T-helper 1 cell treated with Interleukin-12 subunit alpha and Interleukin-12 subunit beta and Interleukin-4 antibody, amounts not matched to agents 30 ng/mL and 1 ng/mL, for 36 hours (primary cell): ENCODE data around the gene GPR37L1. TPM values are rescaled to one million over a fixed set of nuclear protein-coding genes. Genes with fewer than 3 reads are reported as not detected.
"Not testable (repeated sequence)": the region's sequence is repeated elsewhere in the genome, so short reads cannot be mapped to it uniquely, and the experiment has no call there.

Experiments
- intact Hi-C: fragments of 100-400 bp; cut with micrococcal nuclease; formaldehyde crosslinking; loops from one replicate; pipeline ENCODE4 v1.15.1; 2024
- total RNA-seq: library from RNA; stranded (reverse); gene quantifications from 2 replicates; pipeline ENCODE4 v1.2.3, GENCODE V29; 2022

GPR37L1 gene
- total RNA-seq, 1 donor from 2014 or later, result not detected

- intact Hi-C loops, result loop anchor here (2.0 to 10.0 kb wide), 4 partner anchors 639 to 1159 kb away; partner anchors contain the start of genes KDM5B, RABIF and TMEM183A
Observed at GRCh38 chr1:202165942-202166843, 43.5 kb downstream of the GPR37L1 start.

GRCh38 chr1:202167054-202167453 lies 44.3 kb downstream of the GPR37L1 start:
- intact Hi-C loops, result loop anchor here (10.0 kb wide), 3 partner anchors 638 to 1158 kb away; partner anchors contain the start of genes KDM5B and TMEM183A

DNA sequence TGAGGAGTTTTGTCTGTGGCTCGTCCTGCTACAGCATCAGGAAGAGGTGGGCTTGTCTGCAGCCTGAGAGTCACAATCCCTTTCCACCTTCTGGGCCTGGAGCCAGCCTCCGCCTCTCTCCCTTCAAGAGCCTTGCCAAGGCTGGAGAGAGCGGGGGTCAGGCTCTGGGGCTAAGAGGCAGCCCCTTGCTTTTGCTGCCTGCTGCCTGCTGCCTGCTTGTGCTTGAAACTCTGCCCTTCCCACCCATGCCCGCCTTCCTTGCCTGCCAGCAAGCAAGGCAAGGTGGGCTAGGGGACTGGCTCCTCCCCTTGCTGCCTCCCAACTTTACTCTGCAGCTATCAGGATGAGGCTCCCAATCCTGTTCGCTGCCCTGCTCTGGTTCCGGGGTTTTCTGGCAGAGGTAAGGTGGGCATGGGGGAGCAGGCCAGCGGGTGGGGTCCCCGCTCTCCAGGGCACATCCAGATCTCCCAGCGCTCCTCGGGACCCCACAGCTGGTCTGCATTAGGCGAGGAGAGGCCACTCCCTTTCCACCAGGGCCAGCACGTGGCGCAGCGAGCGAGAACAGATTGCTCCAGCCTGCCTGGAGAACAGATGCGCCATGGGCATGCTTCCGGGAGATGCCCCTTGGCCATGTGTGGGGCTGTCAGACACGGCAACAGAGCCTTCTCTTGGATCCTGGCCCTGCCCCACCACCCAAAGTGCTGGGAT lies 45.1 kb downstream of the GPR37L1 start:
- intact Hi-C loops, result loop anchor here (10.0 kb wide), 3 partner anchors 637 to 1157 kb away; partner anchors contain the start of genes KDM5B and TMEM183A

DNA sequence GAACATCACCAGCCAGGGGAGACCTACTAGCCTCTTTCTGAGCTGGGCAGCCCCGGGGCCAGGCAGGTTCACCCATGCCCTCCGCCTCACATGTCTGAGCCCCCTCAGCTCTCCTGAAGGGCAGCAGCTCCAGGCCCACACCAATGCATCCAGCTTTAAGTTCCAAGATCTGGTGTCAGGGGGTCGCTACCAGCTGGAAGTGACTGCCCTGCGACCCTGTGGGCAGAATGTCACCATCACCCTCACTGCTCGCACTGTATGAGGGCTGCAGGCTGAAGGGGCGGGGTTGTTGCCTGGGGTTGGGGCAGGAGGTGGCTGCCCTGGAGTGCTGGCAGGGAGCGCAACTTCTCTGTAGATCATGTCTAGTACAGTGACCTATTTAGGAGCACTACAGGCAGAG lies 46.1 kb downstream of the GPR37L1 start:
- intact Hi-C loops, result loop anchor here (10.0 kb wide), 3 partner anchors 636 to 1156 kb away; partner anchors contain the start of genes KDM5B and TMEM183A

GRCh38 chr1:202170726-202171125 lies 48.0 kb downstream of the GPR37L1 start:
- intact Hi-C loops, result no loop called here

DNA sequence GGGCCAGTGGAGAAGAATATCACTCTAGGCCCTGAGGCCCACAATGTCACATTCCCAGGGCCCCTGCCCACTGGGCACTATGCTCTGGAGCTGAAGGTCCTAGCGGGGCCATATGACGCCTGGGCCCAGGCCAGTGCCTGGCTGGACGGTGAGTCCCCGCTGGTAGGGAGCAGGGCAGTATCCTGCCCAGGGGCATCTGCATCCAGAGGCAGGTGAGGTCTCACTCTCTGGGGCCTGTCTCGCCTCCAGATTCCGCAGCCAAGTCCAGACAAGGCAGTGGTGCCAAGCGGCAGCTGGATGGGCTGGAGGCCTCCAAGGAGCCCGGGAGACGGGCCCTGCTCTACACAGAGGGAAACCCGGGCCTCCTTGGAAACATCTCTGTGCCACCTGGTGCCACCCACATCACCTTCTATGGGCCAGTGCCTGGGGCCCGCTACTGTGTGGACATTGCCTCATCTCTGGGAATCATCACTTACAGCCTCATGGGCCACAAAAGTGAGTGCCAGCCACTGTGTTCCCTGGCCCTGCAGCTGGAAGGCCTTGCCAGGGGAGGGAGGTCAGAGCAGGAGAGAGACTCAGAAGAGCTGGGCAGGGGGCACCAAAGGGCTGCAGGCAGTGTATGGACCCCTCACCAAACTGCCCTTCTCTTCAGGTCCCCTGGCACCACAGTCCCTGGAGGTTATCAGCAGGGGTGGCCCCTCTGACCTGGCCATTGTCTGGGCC lies 48.7 kb downstream of the GPR37L1 start:
- intact Hi-C loops, result no loop called here

DNA sequence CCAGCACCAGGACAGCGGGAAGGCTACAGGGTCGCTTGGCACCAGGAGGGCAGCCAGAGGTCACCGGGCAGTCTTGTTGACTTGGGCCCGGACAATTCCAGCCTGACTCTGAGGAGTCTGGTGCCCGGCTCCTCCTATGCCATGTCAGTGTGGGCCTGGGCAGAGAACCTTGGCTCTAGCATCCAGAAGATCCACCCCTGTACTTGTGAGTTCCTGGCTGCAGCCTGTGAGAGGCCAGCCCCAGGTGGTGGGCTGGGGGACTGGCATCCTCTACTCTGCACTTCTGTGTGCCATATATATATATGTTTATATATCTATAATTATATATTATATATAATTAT lies 49.3 kb downstream of the GPR37L1 start:
- intact Hi-C loops, result no loop called here

DNA sequence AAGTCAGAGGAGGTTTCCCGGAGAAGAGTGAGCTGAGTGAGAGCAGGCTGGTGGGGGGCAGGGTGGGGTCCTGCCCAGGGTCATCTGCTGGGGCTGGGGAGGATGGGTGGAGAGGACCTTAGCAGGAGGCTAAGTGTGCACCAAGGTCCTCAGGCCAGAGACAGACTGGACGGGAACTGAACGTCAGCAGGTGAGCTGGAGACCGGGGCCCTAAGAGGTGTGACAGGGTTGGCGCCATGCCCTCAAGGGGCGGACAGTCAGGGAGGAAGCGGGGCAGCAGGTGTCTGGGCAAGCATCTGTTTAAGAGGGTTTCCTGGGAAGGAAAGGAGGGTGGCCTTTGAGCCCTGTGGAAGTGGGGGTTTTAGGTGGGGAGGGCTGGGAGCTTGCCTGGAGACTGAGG lies 51.3 kb downstream of the GPR37L1 start:
- intact Hi-C loops, result no loop called here

- intact Hi-C loops, result no loop called here
Observed at GRCh38 chr1:202176949-202177927, 54.5 kb downstream of the GPR37L1 start.

DNA sequence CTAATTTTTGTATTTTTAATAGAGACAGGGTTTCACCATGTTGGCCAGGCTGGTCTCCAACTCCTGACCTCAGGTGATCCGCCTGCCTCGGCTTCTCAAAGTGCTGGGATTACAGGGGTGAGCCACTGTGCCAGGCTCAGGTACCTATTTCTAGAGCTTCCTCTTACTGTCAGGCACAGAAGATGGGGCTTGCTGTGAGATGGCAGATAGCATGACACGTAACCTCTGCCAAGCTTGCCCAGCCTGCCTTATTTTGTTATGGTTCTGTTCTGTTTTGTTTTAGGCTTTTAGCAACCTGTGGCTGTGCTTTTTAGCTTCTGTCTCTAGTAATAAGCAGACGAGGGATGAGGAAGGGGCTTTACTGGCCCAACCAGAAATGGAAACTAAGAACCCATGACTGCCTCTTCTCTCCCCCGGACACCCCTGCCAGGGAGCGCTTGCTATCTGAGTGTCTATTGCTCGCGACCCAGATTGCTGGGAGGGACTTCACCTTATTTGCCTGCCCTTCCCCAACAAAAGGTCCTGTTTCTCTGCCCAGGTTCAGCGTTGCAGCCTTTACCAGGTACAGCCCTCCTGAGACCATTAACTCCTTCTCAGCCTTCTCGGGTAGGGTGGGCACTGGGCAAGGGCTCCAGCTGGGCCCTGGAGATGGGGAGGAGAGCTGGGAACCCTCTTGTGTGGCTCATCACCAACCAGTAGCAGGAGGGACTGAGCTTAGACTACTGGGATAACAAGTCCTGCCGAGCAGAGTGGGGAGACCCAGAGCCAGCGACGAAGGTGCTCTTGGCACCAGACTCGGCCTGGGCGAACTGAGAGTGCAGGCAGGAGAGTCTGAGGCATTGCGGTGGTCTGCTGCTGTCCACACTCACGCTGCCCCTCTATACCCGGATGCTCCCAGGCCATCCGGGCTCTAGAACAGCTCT lies 57.4 kb downstream of the GPR37L1 start:
- intact Hi-C loops, result no loop called here

DNA sequence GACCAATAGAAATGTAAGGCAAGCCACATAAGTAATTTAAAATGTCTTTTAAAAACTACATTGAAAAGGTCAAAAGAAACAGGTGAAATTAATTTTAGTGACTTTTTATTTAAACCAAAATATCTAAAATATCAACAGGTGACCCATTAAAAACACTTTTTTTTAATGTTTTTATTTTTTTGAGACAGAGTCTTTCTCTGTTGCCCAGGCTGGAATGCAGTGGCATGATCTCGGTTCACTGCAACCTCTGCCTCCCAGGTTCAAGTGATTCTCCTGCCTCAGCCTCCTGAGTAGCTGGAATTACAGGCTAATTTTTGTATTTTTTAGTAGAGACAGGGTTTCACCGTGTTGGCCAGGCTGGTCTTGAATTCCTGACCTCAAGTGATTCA lies 58.0 kb downstream of the GPR37L1 start:
- intact Hi-C loops, result not testable (repeated sequence)

DNA sequence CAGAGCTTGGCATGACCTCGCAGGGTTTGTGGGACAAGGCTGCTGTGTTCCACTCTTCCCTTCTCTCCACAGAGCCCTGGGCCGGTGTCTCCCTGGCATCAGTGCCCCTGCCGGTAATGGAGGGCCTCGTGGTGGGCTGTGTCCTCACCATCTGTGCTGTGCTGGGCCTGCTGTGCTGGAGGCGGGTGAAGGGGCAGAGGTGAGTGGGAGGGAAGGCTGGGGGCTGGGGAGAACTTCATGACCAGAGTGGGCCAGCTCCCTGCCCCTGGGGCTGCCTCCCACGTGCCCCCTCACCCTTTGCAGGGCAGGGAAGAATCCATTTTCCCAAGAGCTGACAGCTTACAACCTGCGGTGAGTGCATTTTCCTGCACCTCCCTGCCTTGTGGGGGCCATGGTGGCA lies 58.9 kb downstream of the GPR37L1 start:
- intact Hi-C loops, result no loop called here

DNA sequence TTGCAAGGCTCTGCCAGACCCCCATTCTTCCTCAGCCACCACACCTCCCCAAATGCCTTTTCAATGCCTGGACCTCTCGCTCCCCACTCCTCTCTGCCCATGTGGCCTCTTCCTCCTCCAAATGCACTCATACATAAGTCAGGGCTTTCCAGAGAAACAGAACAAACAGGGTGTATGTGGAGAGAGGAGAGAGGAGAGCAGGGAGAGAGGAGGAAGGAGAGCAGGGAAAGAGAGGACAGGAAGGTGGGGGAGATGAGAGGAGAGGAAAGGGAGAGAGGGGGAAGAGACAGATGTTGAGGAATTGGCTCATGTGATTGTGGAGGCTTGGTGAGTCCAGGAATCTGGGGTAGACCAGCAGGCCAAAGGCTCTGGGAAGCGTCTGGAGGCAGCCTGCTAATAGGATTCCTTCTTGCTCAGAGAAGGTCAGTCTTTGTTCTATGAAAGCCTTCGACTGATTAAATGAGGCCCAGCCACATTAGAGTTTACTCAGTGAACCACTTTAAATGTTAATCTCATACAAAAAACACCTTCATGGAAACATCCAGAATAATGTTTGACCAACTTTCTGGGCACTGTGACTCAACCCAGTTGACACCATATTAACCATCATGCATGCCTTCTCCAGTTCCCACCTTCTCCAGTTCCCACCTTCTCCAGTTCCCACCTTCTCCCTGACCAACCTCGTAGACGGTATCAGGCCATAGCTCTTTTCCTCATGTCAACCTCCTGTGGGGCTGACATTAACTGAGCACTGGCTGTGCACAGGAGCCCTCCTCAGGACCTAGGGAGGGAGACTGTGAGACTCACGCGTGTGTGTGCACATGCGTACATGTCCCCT lies 59.5 kb downstream of the GPR37L1 start:
- intact Hi-C loops, result no loop called here

Other genes with a start within 250 kb of the GPR37L1 start
- gene SHISA4, start 234.0 kb upstream of the GPR37L1 start, total RNA-seq, result 1.8 and 2.2 TPM in 2 replicates
- gene LMOD1, start 176.4 kb upstream of the GPR37L1 start, total RNA-seq, result not detected in 2 replicates
- 60.5 and 65.6 TPM in 2 replicates for gene TIMM17A, start 167.4 kb upstream of the GPR37L1 start, total RNA-seq
- gene RNPEP, start 140.3 kb upstream of the GPR37L1 start, total RNA-seq, result 26.8 and 28.1 TPM in 2 replicates
- gene ELF3, start 112.3 kb upstream of the GPR37L1 start, total RNA-seq, result 0.41 and 0.61 TPM in 2 replicates
- 67.8 and 71.6 TPM in 2 replicates for gene ARL8A, start 21.8 kb downstream of the GPR37L1 start, total RNA-seq
- 302 and 313 TPM in 2 replicates for gene PTPN7, start 37.7 kb downstream of the GPR37L1 start, total RNA-seq
- not detected in 2 replicates for gene LGR6, start 70.9 kb downstream of the GPR37L1 start, total RNA-seq
- 50.1 and 54.8 TPM in 2 replicates for gene UBE2T, start 219.0 kb downstream of the GPR37L1 start, total RNA-seq
- 22.8 and 24.7 TPM in 2 replicates for gene PPP1R12B, start 225.8 kb downstream of the GPR37L1 start, total RNA-seq